Thoracic aorta (tissue), 2 donors: ENCODE results near the gene EXOG. TPM values are rescaled to one million over a fixed set of nuclear protein-coding genes. Genes with fewer than 3 reads are reported as not detected.

Experiments used
- ATAC-seq: fragments of 150-250 bp; one replicate; pipeline ENCODE4 v1.8.0; 2017; ENCODE audit warnings: low read depth; ENCODE audit not compliant: insufficient number of reproducible peaks, low FRiP score
- DNase-seq: peaks from one replicate; pipeline ENCODE4 v3.0.0-alpha.2; 2020; ENCODE audit warnings: low spot score
- H3K27ac ChIP-seq, 2 donors: fragments of 200-600 bp; sonication (generic); 1 replicate in 1 of 2; 2 replicates in 1 of 2; pipeline ENCODE4 v1.5.1; 2016; ENCODE audit warnings: mild to moderate bottlenecking in 2 of 2, moderate library complexity in 2 of 2
- H3K27me3 ChIP-seq: fragments of 200-600 bp; sonication (generic); replicated peaks from 2 replicates; pipeline ENCODE4 v1.6.0; 2016; ENCODE audit warnings: mild to moderate bottlenecking; ENCODE audit not compliant: insufficient read depth
- H3K36me3 ChIP-seq: fragments of 200-600 bp; sonication (generic); one replicate; pipeline ENCODE4 v1.5.1; 2016
- H3K4me1 ChIP-seq, 2 donors: fragments of 200-600 bp; sonication (generic); 1 replicate in 1 of 2; 2 replicates in 1 of 2; pipeline versions ENCODE4 v1.5.1 to v1.6.0; 2016; ENCODE audit warnings: low read depth in 2 of 2, mild to moderate bottlenecking in 1 of 2; ENCODE audit not compliant: control insufficient read depth in 1 of 2
- H3K4me3 ChIP-seq: fragments of 200-600 bp; sonication (generic); 2 replicates; pipeline ENCODE4 v1.5.1; 2016; ENCODE audit warnings: mild to moderate bottlenecking
- H3K9me3 ChIP-seq: fragments of 200-600 bp; sonication (generic); 2 replicates; pipeline ENCODE4 v1.5.1; 2016
- total RNA-seq, 2 donors: library from RNA; depleted of rRNA; stranded (reverse); fragments of >200 nt; gene quantifications; one replicate each; pipeline versions ENCODE4 v1.1.0 to v1.2.3, GENCODE V29; 2016
- TF ChIP-seq, protein P1 (sequence below): fragments of 200-600 bp; sonication (generic); IDR thresholded peaks from one replicate; pipeline ENCODE4 v1.5.1; 2019; ENCODE audit warnings: antibody characterized with exemption

Gene EXOG
- total RNA-seq, 2 donors from 2014 or later, result 14.9 to 16.3 TPM

DNA sequence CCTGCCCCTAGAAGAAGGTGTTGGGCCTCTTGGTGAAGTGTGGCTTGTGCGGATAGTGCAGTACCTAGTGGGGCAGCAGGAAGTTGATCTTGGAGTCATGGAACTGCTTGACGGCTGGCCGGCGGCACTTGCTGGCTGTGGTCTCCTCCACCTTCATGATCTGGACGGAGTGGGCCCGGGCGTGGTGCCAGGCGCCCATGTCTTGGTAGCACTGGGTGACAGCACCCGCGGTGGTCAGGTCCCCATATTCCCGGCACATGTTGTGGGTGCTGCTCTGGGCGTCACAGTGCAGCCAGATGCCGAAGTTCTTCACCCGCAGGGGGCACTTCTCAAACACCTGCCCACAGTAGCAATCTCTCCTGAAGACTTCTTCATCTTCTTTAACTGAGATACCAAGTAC is 30.7 kb downstream of the EXOG start:
- no peaks in the 10 kb centered on the region for H3K4me1 ChIP-seq
- no peak for DNase-seq
- TF ChIP-seq, protein P1, sequence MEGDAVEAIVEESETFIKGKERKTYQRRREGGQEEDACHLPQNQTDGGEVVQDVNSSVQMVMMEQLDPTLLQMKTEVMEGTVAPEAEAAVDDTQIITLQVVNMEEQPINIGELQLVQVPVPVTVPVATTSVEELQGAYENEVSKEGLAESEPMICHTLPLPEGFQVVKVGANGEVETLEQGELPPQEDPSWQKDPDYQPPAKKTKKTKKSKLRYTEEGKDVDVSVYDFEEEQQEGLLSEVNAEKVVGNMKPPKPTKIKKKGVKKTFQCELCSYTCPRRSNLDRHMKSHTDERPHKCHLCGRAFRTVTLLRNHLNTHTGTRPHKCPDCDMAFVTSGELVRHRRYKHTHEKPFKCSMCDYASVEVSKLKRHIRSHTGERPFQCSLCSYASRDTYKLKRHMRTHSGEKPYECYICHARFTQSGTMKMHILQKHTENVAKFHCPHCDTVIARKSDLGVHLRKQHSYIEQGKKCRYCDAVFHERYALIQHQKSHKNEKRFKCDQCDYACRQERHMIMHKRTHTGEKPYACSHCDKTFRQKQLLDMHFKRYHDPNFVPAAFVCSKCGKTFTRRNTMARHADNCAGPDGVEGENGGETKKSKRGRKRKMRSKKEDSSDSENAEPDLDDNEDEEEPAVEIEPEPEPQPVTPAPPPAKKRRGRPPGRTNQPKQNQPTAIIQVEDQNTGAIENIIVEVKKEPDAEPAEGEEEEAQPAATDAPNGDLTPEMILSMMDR, result no peak
- H3K27me3 ChIP-seq, result no peaks in the 10 kb centered on the region
- no peak for ATAC-seq
- H3K9me3 ChIP-seq, result no peaks in the 10 kb centered on the region
- H3K27ac ChIP-seq, result no peak overlapping the region
- H3K4me3 ChIP-seq, result no peak overlapping the region
- peaks cover 19% of the 10 kb centered on the region for H3K36me3 ChIP-seq

DNA sequence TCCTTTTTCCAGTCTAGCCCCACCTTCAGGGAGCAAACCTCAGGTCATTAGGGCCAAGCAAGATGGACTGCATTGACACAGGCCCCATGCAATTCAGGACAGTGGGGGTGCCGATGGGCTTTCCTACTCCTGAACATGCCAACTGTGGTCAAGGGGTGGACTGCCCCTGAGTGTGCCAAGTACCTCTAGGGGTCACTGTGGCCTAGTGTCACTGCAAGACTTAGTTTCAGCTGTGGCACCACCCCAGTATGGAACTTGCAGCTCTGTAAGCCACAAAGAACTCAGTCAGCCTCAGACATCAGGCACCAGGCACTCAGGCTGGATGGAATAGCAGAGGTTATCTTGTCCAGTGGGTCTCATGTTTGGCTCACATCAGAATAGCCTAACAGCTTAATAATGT is 32.3 kb downstream of the EXOG start:
- Histone ChIP-seq H3K27ac (no peak overlapping the region), H3K4me1 (no peaks in the 10 kb centered on the region), H3K27me3 (no peaks in the 10 kb centered on the region), H3K36me3 (peaks cover 19% of the 10 kb centered on the region), H3K9me3 (no peaks in the 10 kb centered on the region), H3K4me3 (no peak overlapping the region)
- ATAC-seq (no peak), DNase-seq (no peak)
- TF ChIP-seq, protein P1, result no peak

DNA sequence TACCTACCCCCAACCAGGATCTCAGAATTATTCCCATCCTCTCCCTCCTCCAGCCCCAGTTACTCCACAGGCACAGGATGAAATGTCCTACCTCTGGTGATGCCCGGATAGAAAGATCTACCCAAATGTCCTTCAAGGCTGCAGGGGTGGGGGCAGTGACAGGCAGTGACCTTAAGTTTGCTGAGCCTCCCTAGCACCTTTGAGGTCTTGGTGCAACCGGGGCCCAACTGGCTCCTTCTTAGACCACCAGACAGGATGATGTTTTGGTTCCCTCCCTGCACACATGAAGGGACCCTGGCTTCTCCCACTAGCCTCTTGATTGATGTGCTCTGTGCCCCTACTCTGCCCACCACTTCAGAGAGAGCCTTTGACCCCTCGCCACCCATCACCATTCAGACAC is 36.4 kb downstream of the EXOG start:
- DNase-seq (no peak), ATAC-seq (no peak)
- TF ChIP-seq, protein P1, result no peak
- H3K27ac ChIP-seq, result no peak overlapping the region
- H3K9me3 ChIP-seq, result no peaks in the 10 kb centered on the region
- no peaks in the 10 kb centered on the region for H3K4me1 ChIP-seq
- H3K36me3 ChIP-seq, result peaks cover 7% of the 10 kb centered on the region
- H3K4me3 ChIP-seq, result no peak overlapping the region
- no peaks in the 10 kb centered on the region for H3K27me3 ChIP-seq

DNA sequence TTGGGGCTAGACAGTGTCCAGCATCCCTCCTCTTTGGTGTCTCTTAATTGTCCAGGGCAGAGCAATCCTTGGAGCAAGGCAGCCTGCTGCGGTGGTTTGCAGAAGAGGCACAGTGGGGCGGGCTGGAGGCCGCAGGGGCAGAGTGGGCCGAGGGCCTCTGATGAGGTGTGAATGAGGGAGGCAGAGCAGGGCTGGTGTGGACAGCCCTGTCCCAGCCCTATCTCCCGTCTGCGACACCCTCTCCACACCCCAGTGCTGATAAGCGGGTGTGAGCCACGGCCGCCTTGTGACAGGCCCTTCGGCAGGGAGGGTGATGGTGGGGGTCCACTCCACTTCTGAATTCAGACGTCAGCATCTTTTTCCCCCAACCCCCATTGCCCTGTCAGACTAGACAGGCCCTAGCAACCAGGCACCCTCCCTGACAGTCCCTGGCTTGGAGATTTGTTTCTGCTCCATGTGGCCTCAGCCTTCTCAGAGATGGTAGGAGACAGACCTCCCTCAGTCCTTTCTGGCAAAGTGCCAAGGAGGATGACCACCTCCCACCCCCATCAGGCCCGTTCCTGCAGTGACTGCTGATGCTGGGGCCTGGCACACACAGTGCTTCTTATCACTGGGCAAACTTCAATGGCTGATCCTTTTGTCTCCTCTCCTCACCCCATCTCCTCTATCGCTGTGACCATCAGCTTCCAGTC is 37.3 kb downstream of the EXOG start:
- no peak for ATAC-seq
- TF ChIP-seq, protein P1, result no peak
- DNase-seq, result no peak

DNA sequence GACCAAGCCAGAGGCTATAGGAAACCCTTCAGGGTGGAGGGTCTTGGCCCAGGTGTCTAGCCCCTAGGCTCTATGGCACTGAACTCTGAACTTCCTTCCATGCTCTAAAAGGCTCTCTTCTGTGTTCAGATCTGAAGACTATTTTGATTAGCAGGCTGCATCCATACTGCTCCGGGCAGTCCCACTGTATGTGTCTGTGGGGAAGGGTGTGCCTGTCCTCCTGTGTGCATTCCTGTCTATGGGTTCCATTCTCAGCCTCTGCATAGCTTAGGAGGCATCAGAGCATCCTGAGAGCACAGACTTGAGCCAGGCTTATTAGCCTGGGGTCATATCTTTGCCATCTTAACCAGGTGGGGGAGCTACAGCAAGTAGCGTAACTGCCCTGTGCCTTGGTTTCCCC is 38.0 kb downstream of the EXOG start:
- ATAC-seq (no peak), DNase-seq (no peak)
- Histone ChIP-seq H3K9me3 (no peaks in the 10 kb centered on the region), H3K4me1 (no peaks in the 10 kb centered on the region), H3K4me3 (no peak overlapping the region), H3K27me3 (no peaks in the 10 kb centered on the region), H3K36me3 (peaks cover 7% of the 10 kb centered on the region), H3K27ac (no peak overlapping the region)
- TF ChIP-seq, protein P1, result no peak

More for the DNA sequence above, 37.3 kb downstream of the EXOG start:
- Histone ChIP-seq H3K4me1 (no peaks in the 10 kb centered on the region), H3K9me3 (no peaks in the 10 kb centered on the region), H3K27ac (no peak overlapping the region), H3K4me3 (no peak overlapping the region), H3K27me3 (no peaks in the 10 kb centered on the region), H3K36me3 (peaks cover 7% of the 10 kb centered on the region)
